IMR-90 (cell line): ENCODE data around the gene KIF13A. TPM values are rescaled to one million over a fixed set of nuclear protein-coding genes. Genes with fewer than 3 reads are reported as not detected.

Source experiments
- ATAC-seq: fragments of 200-7000 bp; cut with Tn5 transposase; 2 replicates; pipeline ENCODE4 v1.9.1; 2020; ENCODE audit warnings: low read depth, mild to moderate bottlenecking, moderate library complexity
- BruUV-seq: library from RNA; stranded (reverse); fragments of 400-500 nt; replicated peaks from 2 replicates; lab custom pipeline; 2021; lab: Mats Ljungman, UMichigan
- CTCF ChIA-PET: fragments of 300-600 bp; formaldehyde crosslinking; extraction: SDS; loops from one replicate; lab custom pipeline; 2021; ENCODE audit warnings: antibody characterized with exemption; lab: Yijun Ruan, JAX
- POLR2A ChIA-PET: fragments of 300-600 bp; sonication (Branson Sonifier 250); formaldehyde crosslinking; loops from one replicate; lab custom pipeline; 2022; ENCODE audit warnings: antibody characterized with exemption; ENCODE audit not compliant: unreplicated experiment; lab: Charles Lee
- DNase-seq: peaks from one replicate; pipeline ENCODE4 v3.0.0; 2013
- H2AFZ ChIP-seq: replicated peaks from 2 replicates; pipeline ENCODE3; 2013; ENCODE audit warnings: low read length, mild to moderate bottlenecking; ENCODE audit not compliant: poor library complexity
- H2AK5ac ChIP-seq: 2 replicates; pipeline ENCODE4 v1.6.1; 2013; ENCODE audit warnings: low read depth, low read length, inconsistent platforms
- H2AK9ac ChIP-seq: replicated peaks from 2 replicates; pipeline ENCODE3; 2013; ENCODE audit warnings: mild to moderate bottlenecking, low read depth, low read length, moderate library complexity; ENCODE audit not compliant: poor library complexity
- H2BK120ac ChIP-seq: 2 replicates; pipeline ENCODE4 v1.6.1; 2013; ENCODE audit warnings: low read depth, low read length, inconsistent platforms
- H2BK15ac ChIP-seq: 3 replicates; pipeline ENCODE4 v1.6.1; 2013; ENCODE audit warnings: low read depth, low read length, inconsistent platforms
- H2BK20ac ChIP-seq: 2 replicates; pipeline ENCODE4 v1.6.1; 2013; ENCODE audit warnings: low read depth, mild to moderate bottlenecking, inconsistent platforms, low read length, moderate library complexity
- H2BK5ac ChIP-seq: 2 replicates; pipeline ENCODE4 v1.6.1; 2013; ENCODE audit warnings: mild to moderate bottlenecking, low read depth, low read length, inconsistent platforms; ENCODE audit not compliant: poor library complexity, severe bottlenecking
- H3K14ac ChIP-seq: replicated peaks from 2 replicates; pipeline ENCODE4 v1.6.1; 2013; ENCODE audit warnings: low read depth, low read length, inconsistent platforms
- H3K18ac ChIP-seq: 2 replicates; pipeline ENCODE4 v1.6.1; 2013; ENCODE audit warnings: low read depth, low read length, control low read depth
- H3K23ac ChIP-seq: 2 replicates; pipeline ENCODE4 v1.6.1; 2013; ENCODE audit warnings: low read depth, low read length, inconsistent platforms
- H3K27ac ChIP-seq: 2 replicates; pipeline ENCODE4 v1.5.1; 2013; ENCODE audit warnings: mild to moderate bottlenecking, control low read depth, low read length; ENCODE audit not compliant: insufficient read depth
- H3K27me3 ChIP-seq: 2 replicates; pipeline ENCODE4 v1.6.1; 2013; ENCODE audit warnings: low read length; ENCODE audit not compliant: control insufficient read depth, insufficient read depth
- H3K36me3 ChIP-seq: 2 replicates; pipeline ENCODE4 v1.6.1; 2013; ENCODE audit warnings: low read length, mixed read lengths; ENCODE audit not compliant: control insufficient read depth, insufficient read depth
- H3K4ac ChIP-seq: 2 replicates; pipeline ENCODE4 v1.6.1; 2013; ENCODE audit warnings: low read depth, low read length, inconsistent platforms
- H3K4me1 ChIP-seq: 2 replicates; pipeline ENCODE4 v1.6.1; 2013; ENCODE audit warnings: low read length, mixed read lengths; ENCODE audit not compliant: control insufficient read depth, insufficient read depth
- H3K4me2 ChIP-seq: 2 replicates; pipeline ENCODE4 v1.6.1; 2013; ENCODE audit warnings: low read depth, mild to moderate bottlenecking, control low read depth, low read length, moderate library complexity
- H3K4me3 ChIP-seq: 2 replicates; pipeline ENCODE4 v1.5.1; 2013; ENCODE audit warnings: low read depth, mild to moderate bottlenecking, control low read depth, low read length, moderate library complexity; ENCODE audit not compliant: insufficient read depth
- H3K56ac ChIP-seq: 2 replicates; pipeline ENCODE4 v1.6.1; 2013; ENCODE audit warnings: low read length, inconsistent platforms; ENCODE audit not compliant: insufficient read depth; ENCODE audit errors: extremely low read depth
- H3K79me1 ChIP-seq, 2 experiments: 2 replicates each; pipeline ENCODE4 v1.6.1; 2013; ENCODE audit warnings: low read length in 2 of 2, inconsistent platforms in 1 of 2, low read depth in 1 of 2
- H3K9ac ChIP-seq: 2 replicates; pipeline ENCODE4 v1.6.1; 2013; ENCODE audit warnings: low read depth, low read length, control low read depth
- H3K9me1 ChIP-seq: 2 replicates; pipeline ENCODE4 v1.6.1; 2013; ENCODE audit warnings: low read length, inconsistent platforms; ENCODE audit not compliant: insufficient read depth
- H3K9me3 ChIP-seq: 2 replicates; pipeline ENCODE4 v1.6.1; 2013; ENCODE audit warnings: low read length; ENCODE audit not compliant: control insufficient read depth, insufficient read depth
- H4K20me1 ChIP-seq: 2 replicates; pipeline ENCODE4 v1.6.1; 2013; ENCODE audit warnings: low read length, inconsistent platforms; ENCODE audit not compliant: insufficient read depth
- H4K5ac ChIP-seq: 2 replicates; pipeline ENCODE4 v1.6.1; 2013; ENCODE audit warnings: mild to moderate bottlenecking, low read depth, low read length, control low read depth
- H4K8ac ChIP-seq, 2 experiments: 2 replicates each; pipeline ENCODE4 v1.6.1; 2013; ENCODE audit warnings: low read depth in 2 of 2, low read length in 2 of 2, control low read depth in 1 of 2, inconsistent platforms in 1 of 2
- H4K91ac ChIP-seq: 2 replicates; pipeline ENCODE4 v1.6.1; 2013; ENCODE audit warnings: low read depth, low read length, inconsistent platforms; ENCODE audit not compliant: insufficient read depth
- ELK1 ChIP-seq: fragments of 150-350 bp; IDR thresholded peaks from 2 replicates; pipeline ENCODE4 v1.6.1; 2016; ENCODE audit warnings: low read depth, mild to moderate bottlenecking, low read length, moderate library complexity, borderline replicate concordance
- RAD21 ChIP-seq: IDR thresholded peaks from 2 replicates; pipeline ENCODE4 v1.6.1; 2012; ENCODE audit warnings: low read length, improper control_type of control experiment
- RCOR1 ChIP-seq: IDR thresholded peaks from 2 replicates; pipeline ENCODE4 v1.6.1; 2012; ENCODE audit warnings: mild to moderate bottlenecking, low read length, improper control_type of control experiment; ENCODE audit not compliant: insufficient replicate concordance
- USF2 ChIP-seq: fragments of 150-350 bp; IDR thresholded peaks from 2 replicates; pipeline ENCODE4 v1.6.1; 2017; ENCODE audit warnings: mild to moderate bottlenecking, antibody characterized with exemption, low read length, low read depth
- WGBS, 2 experiments: methylation state at CpG; one replicate each; pipeline versions ENCODE4 v1.1.5 to v1.1.7; 2013; ENCODE audit warnings: missing lambda C conversion rate in 2 of 2; ENCODE audit not compliant: insufficient read length in 1 of 2; ENCODE audit errors: extremely low coverage in 2 of 2; 5-methylcytosine and 5-hydroxymethylcytosine counted together
- dilution Hi-C: fragments of 300-500 bp; cut with HindIII; formaldehyde crosslinking; loops from one replicate; pipeline ENCODE4 v1.14.3; 2018; ENCODE audit warnings: low sequenced_read_pairs; ENCODE audit not compliant: unreplicated experiment
- in situ Hi-C: fragments of 300-500 bp; cut with MboI; formaldehyde crosslinking; loops from 3 replicates; pipeline ENCODE4 v1.14.3; 2019; ENCODE audit warnings: low sequenced_read_pairs, inconsistent platforms, mixed read lengths
- intact Hi-C: fragments of 100-400 bp; cut with micrococcal nuclease; formaldehyde crosslinking; loops from 2 replicates; pipeline ENCODE4 v1.10.0; 2022
- polyA plus RNA-seq, 3 experiments: library from polyadenylated mRNA; depleted of rRNA; stranded (reverse); fragments of >200 nt; gene quantifications; 2 replicates each; pipeline ENCODE4 v1.2.3, GENCODE V29; 2012; ENCODE audit warnings: low replicate concordance in 1 of 3
- total RNA-seq: library from RNA; depleted of rRNA; stranded (reverse); fragments of >200 nt; gene quantifications from 2 replicates; pipeline ENCODE4 v1.2.3, GENCODE V29; 2012

The KIF13A gene
- total and polyA plus RNA-seq, 2 of the 4 experiments (the other 2 are of a cell fraction): 23.3 to 51.8 TPM

DNA sequence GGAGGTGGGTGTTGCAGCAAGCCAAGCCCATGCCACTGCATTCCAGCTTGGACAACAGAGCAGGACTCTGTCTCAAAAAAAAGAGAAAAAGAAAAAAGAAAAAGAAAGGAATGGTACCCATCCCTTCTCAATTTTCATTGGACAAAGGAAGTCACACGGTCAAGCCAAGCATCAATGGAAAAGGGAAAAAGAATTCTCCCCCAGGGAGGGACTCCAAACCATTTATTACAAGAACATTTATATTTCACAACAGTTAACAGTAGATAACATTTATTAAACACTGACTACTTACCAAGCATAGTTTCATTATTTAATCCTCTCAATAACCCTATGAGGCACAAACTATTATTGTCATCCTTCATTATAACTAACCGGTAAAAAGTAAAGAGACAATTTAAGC, 6.6 kb upstream of the KIF13A start:
- Histone ChIP-seq H3K9ac (no peak overlapping the region), H2AK5ac (peak overlapping the region; percentile 72), H2BK5ac (peak overlapping the region; percentile 81), H3K36me3 (no peaks in the 10 kb centered on the region), H2BK120ac (peak overlapping the region; percentile 90), H3K4ac (peak overlapping the region; percentile 72), H3K23ac (peak overlapping the region; percentile 45), H3K18ac (0 out of 2 replicates have a peak overlapping the region, but pooled peaks have one; percentile 18), H3K9me3 (no peaks in the 10 kb centered on the region), H4K20me1 (no peaks in the 10 kb centered on the region), H3K14ac (0 out of 2 replicates have a peak overlapping the region, but pooled peaks have one; percentile 62), H3K4me1 (peaks cover 10% of the 10 kb centered on the region), H3K4me2 (no peak overlapping the region), H2AFZ (peak overlapping the region; percentile 83), H2AK9ac (no peak overlapping the region), H2BK15ac (peak overlapping the region; percentile 22; the same call in 1 of the 3 replicates), H4K5ac (0 out of 2 replicates have a peak overlapping the region, but pooled peaks have one; percentile 23), H4K91ac (peak overlapping the region; percentile 58), H3K27ac (peak overlapping the region; percentile 50), H3K4me3 (no peak overlapping the region), H3K27me3 (no peaks in the 10 kb centered on the region), H4K8ac (peak overlapping the region in 1 of 2 experiments; percentile 75; a peak in 2 of 4 replicates), H3K79me1 (peaks cover 0 to 7% of the 10 kb centered on the region in 2 experiments; a peak in 2 of 4 replicates), H3K56ac (0 out of 2 replicates have a peak overlapping the region, but pooled peaks have one; percentile 24), H3K9me1 (peaks cover 10% of the 10 kb centered on the region), H2BK20ac (peak overlapping the region; percentile 87)
- ChIA-PET CTCF (interaction anchor here (1.8 kb wide), 1 partner anchor 129 kb away, joined by 4 read pairs; the partner anchor contains the start of gene NHLRC1), POLR2A (interaction anchor here (0.9 kb wide), 1 partner anchor 70 kb away, joined by 3 read pairs; no protein-coding TSS in a partner anchor)
- in situ Hi-C loops: no loop called here
- BruUV-seq: no TSS peak
- intact Hi-C loops: loop anchor here (5.0 kb wide), 1 partner anchor 43 kb away; no protein-coding TSS in a partner anchor
- peak; percentile 50; the same call in 1 of the 2 replicates for TF ChIP-seq USF2
- TF ChIP-seq RCOR1: no peak
- TF ChIP-seq RAD21: no peak
- TF ChIP-seq ELK1: no peak
- ATAC-seq (no peak; the same call in 1 of the 2 replicates), DNase-seq (peak; percentile 30)
- dilution Hi-C loops: no loop called here
- no CpG with 5 or more reads among the region's 2 CpGs for WGBS, 2 experiments
